Measurements from ENCODE around the gene NDUFC1. TPM values are rescaled to one million over a fixed set of nuclear protein-coding genes. Genes with fewer than 3 reads are reported as not detected.
"Not testable (repeated sequence)": the region's sequence is repeated elsewhere in the genome, so short reads cannot be mapped to it uniquely, and the experiment has no call there.

The NDUFC1 gene
- total and polyA plus RNA-seq, 8 donors: 47.9 to 62.8 (median 58.3) TPM

DNA sequence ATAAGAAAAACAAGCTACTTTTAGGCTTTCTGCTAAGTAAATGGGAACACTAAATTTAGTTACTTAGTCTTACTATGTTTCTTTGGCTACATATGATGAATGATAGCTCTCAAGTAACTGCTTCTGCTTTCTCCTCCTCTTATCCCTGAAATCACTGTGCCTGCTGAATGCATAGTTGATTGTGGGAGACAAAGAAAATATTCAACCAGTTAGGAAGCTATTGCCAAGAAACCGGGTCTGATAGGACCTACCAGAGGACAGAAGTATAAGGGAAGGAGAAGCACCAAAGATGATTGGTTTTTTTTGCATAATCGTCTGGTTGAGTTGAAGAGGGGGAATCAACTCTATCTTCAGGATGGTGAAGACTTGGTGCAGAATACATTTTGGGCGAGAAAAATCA lies 28.0 kb upstream of the NDUFC1 start:
- intact Hi-C loops (cut with DNase I): no loop called here
- Histone ChIP-seq H3K9me3 (no peaks in the 10 kb centered on the region), H3K27me3 (no peaks in the 10 kb centered on the region), H3K36me3 (peaks cover 0 to 31% of the 10 kb centered on the region in 2 donors), H3K27ac (no peak overlapping the region), H3K4me1 (peaks cover 0 to under 1% of the 10 kb centered on the region in 2 donors), H3K4me3 (no peak overlapping the region)
- ATAC-seq (no peak), DNase-seq (no peak)
- TF ChIP-seq, protein P1, sequence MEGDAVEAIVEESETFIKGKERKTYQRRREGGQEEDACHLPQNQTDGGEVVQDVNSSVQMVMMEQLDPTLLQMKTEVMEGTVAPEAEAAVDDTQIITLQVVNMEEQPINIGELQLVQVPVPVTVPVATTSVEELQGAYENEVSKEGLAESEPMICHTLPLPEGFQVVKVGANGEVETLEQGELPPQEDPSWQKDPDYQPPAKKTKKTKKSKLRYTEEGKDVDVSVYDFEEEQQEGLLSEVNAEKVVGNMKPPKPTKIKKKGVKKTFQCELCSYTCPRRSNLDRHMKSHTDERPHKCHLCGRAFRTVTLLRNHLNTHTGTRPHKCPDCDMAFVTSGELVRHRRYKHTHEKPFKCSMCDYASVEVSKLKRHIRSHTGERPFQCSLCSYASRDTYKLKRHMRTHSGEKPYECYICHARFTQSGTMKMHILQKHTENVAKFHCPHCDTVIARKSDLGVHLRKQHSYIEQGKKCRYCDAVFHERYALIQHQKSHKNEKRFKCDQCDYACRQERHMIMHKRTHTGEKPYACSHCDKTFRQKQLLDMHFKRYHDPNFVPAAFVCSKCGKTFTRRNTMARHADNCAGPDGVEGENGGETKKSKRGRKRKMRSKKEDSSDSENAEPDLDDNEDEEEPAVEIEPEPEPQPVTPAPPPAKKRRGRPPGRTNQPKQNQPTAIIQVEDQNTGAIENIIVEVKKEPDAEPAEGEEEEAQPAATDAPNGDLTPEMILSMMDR (IDR thresholded peaks at IDR 0.05): no peak

DNA sequence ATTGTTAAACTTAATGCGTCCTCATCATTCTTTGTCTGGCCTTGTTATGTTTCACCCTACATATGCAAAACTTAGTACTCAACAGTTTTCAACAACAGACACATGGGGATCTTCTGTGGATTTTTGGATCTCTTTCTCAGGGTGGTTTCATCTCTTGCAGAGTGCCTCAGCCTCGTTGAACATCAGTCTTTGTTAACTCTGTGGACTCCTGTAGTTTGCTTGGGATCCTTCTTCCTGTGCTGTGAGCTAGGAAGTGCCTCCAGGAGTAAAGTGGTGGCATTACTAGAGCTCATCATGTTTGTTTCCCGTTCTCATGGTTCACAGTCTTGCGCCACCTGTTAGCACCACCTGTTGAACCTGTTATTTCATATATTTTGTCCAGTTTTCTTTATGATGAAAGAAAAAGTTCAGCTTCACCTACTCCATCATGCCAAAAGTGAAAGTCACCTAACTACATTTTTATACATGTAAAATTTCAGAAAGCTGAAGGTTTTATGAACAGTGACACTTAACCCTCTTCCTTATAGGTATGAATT lies 27.5 kb upstream of the NDUFC1 start:
- DNase-seq (no peak), ATAC-seq (no peak)
- H3K9me3 ChIP-seq: no peaks in the 10 kb centered on the region
- peaks cover 0 to 25% of the 10 kb centered on the region in 2 donors for H3K36me3 ChIP-seq
- no peaks in the 10 kb centered on the region for H3K27me3 ChIP-seq
- intact Hi-C loops (cut with DNase I): no loop called here
- TF ChIP-seq, protein P1 (IDR thresholded peaks at IDR 0.05): no peak
- no peak overlapping the region for H3K27ac ChIP-seq
- no peak overlapping the region for H3K4me3 ChIP-seq
- H3K4me1 ChIP-seq: peaks cover 0 to 6% of the 10 kb centered on the region in 2 donors

DNA sequence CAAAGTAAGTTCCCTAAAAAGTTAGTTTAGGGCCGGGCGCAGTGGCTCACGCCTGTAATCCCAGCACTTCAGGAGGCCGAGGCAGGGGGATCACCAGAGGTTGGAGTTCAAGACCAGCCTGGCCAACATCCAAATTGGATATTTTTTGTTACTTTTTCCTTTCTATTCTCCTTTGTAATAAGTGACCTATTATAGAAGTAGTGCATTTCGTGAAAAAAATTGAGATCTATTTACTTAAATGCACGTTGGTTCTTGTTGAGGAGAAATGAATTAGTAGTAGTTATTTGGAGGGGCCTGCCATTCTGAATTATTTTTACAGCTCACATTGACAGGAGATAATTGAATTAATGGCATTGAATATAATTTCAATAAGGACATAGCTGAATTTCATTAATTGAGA lies 22.3 kb upstream of the NDUFC1 start:
- Histone ChIP-seq H3K4me3 (no peak overlapping the region), H3K36me3 (peaks cover 0 to 16% of the 10 kb centered on the region in 2 donors), H3K4me1 (peaks cover 0 to 22% of the 10 kb centered on the region in 2 donors), H3K27me3 (no peaks in the 10 kb centered on the region), H3K9me3 (no peaks in the 10 kb centered on the region), H3K27ac (no peak overlapping the region)
- ATAC-seq: no peak
- no peak for DNase-seq
- TF ChIP-seq, protein P1 (IDR thresholded peaks at IDR 0.05): no peak
- intact Hi-C loops (cut with DNase I): no loop called here

DNA sequence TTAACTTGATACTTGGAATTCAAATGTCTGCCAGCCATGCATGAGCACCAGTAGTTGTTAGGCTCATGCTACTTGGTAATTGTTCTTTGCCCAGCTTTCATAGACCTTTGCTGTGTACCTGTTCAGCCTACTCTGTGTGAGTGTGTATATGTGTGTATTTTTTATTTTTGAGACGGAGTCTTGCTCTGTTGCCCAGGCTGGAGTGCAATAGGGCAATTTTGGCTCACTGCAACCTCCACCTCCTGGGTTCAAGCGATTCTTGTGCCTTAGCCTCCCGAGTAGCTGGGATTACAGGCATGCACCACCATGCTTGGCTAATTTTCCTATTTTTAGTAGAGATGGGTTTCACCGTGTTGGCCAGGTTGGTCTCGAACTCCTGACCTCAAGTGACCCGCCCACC lies 20.3 kb upstream of the NDUFC1 start:
- H3K27me3 ChIP-seq; H3K4me3 ChIP-seq; H3K27ac ChIP-seq; ATAC-seq; intact Hi-C loops (cut with DNase I); H3K9me3 ChIP-seq; H3K36me3 ChIP-seq; DNase-seq: not testable (repeated sequence)
- H3K4me1 ChIP-seq: peaks cover 0 to 22% of the 10 kb centered on the region in 2 donors

DNA sequence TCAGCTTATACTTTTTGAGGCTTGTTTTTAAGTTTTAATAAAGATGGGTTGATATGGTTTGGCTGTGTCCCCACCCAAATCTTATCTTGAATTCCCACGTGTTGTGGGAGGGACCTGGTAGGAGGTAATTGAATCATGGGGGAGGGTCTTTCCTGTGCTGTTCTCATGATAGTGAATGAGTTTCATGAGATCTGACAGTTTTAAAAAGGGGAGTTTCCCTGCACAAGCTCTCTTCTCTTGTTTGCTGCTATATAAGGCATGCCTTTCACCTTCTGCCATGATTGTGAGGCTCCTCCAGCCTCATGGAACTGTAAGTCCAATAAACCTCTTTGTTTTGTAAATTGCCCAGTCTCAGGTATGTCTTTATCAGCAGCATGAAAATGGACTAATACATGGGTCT lies 19.8 kb upstream of the NDUFC1 start:
- H3K27ac ChIP-seq; H3K36me3 ChIP-seq; intact Hi-C loops (cut with DNase I); ATAC-seq; H3K9me3 ChIP-seq; DNase-seq; H3K4me3 ChIP-seq; H3K27me3 ChIP-seq: not testable (repeated sequence)
- H3K4me1 ChIP-seq: peaks cover 0 to 22% of the 10 kb centered on the region in 2 donors

DNA sequence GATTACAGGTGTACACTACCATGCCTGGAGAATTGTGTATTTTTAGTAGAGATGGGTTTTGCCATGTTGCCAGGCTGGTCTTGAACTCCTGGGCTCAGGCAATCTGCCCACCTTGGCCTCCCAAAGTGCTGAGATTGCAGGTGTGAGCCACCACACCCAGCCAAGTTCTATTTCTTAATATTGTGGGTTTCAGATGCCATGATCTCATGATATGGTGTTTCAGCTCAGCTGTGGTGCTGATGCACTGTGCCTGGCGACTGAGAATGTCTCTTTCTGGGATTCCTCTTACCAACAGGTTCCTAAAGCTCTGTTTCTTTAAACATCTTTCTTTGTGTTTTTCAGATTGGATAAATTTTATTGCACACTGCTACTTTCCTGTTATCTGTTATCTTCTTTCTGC lies 17.3 kb upstream of the NDUFC1 start:
- no peaks in the 10 kb centered on the region for H3K27me3 ChIP-seq
- ATAC-seq (no peak), DNase-seq (no peak)
- intact Hi-C loops (cut with DNase I): no loop called here
- no peaks in the 10 kb centered on the region for H3K36me3 ChIP-seq
- TF ChIP-seq, protein P1 (IDR thresholded peaks at IDR 0.05): no peak
- H3K27ac ChIP-seq: no peak overlapping the region
- H3K9me3 ChIP-seq: no peaks in the 10 kb centered on the region
- no peak overlapping the region for H3K4me3 ChIP-seq
- peaks cover 0 to 18% of the 10 kb centered on the region in 2 donors for H3K4me1 ChIP-seq

Data from left lung (tissue), 10 donors.